HG03342 (cell line): Measurements from ENCODE around the gene MAD1L1.
"Not testable (repeated sequence)": the region's sequence is repeated elsewhere in the genome, so short reads cannot be mapped to it uniquely, and the experiment has no call there.

Experiments
- ATAC-seq: cut with Tn5 transposase; IDR thresholded peaks from one replicate; pipeline ENCODE4 v1.9.1; 2021; ENCODE audit warnings: mild to moderate bottlenecking, moderate library complexity; ENCODE audit not compliant: unreplicated experiment

Gene MAD1L1

GRCh38 chr7:1875392-1876199 lies 357.1 kb downstream of the MAD1L1 start:
- not testable (repeated sequence) for ATAC-seq

GRCh38 chr7:1874590-1875391 lies 358.0 kb downstream of the MAD1L1 start:
- ATAC-seq: not testable (repeated sequence)

GRCh38 chr7:1873857-1874589 lies 358.7 kb downstream of the MAD1L1 start:
- no peak for ATAC-seq

GRCh38 chr7:1873421-1873820 lies 359.3 kb downstream of the MAD1L1 start:
- no peak for ATAC-seq

- ATAC-seq: no peak
These were observed 359.7 kb downstream of the MAD1L1 start for GRCh38 chr7:1873070-1873405.

- ATAC-seq: no peak
These were observed 360.3 kb downstream of the MAD1L1 start for GRCh38 chr7:1872191-1873069.

- ATAC-seq: no peak
These were observed 363.2 kb downstream of the MAD1L1 start for GRCh38 chr7:1869452-1870130.

- ATAC-seq: no peak
These were observed 364.1 kb downstream of the MAD1L1 start for GRCh38 chr7:1868516-1869165.

- ATAC-seq: no peak
These were observed 365.1 kb downstream of the MAD1L1 start for GRCh38 chr7:1867370-1868260.

- ATAC-seq: no peak
These were observed 366.1 kb downstream of the MAD1L1 start for GRCh38 chr7:1866601-1867000.

- ATAC-seq: no peak
These were observed 367.0 kb downstream of the MAD1L1 start for GRCh38 chr7:1865571-1866255.

- no peak for ATAC-seq
These were observed 367.7 kb downstream of the MAD1L1 start for GRCh38 chr7:1865000-1865555.

- ATAC-seq: no peak
These were observed 368.4 kb downstream of the MAD1L1 start for GRCh38 chr7:1864161-1864940.

- ATAC-seq: no peak
These were observed 369.4 kb downstream of the MAD1L1 start for GRCh38 chr7:1863091-1863900.

- no peak for ATAC-seq
These were observed 370.2 kb downstream of the MAD1L1 start for GRCh38 chr7:1862560-1862959.
